ENCODE results near the gene ANKIB1.

DNA sequence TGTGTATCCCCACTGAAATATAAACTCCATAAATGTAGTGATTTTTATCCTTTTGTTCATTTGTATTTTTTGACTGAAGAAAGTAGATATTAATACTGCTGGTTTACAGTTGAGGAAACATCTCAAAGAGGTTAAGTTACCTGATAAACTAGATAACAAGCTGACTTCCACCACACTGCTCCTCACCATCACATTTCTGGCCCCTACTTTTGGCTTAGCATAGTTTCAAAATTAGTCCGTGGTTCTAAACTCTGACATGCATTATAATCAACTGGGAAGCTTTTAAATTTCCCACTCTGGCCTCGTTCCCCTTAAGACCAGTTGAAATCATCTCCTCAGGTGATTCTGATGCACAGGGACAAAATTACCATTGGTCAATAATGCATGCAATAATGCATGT is 43.5 kb downstream of the ANKIB1 start:
- TF ChIP-seq, protein P1, sequence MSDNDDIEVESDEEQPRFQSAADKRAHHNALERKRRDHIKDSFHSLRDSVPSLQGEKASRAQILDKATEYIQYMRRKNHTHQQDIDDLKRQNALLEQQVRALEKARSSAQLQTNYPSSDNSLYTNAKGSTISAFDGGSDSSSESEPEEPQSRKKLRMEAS (IDR thresholded peaks at IDR 0.05): no peak
- TF ChIP-seq, protein P2, sequence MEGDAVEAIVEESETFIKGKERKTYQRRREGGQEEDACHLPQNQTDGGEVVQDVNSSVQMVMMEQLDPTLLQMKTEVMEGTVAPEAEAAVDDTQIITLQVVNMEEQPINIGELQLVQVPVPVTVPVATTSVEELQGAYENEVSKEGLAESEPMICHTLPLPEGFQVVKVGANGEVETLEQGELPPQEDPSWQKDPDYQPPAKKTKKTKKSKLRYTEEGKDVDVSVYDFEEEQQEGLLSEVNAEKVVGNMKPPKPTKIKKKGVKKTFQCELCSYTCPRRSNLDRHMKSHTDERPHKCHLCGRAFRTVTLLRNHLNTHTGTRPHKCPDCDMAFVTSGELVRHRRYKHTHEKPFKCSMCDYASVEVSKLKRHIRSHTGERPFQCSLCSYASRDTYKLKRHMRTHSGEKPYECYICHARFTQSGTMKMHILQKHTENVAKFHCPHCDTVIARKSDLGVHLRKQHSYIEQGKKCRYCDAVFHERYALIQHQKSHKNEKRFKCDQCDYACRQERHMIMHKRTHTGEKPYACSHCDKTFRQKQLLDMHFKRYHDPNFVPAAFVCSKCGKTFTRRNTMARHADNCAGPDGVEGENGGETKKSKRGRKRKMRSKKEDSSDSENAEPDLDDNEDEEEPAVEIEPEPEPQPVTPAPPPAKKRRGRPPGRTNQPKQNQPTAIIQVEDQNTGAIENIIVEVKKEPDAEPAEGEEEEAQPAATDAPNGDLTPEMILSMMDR (IDR thresholded peaks at IDR 0.05; ENCODE audit: low read depth, low read length, missing input control): no peak
- TF ChIP-seq TAF1 (conservative IDR thresholded peaks at IDR 0.05) (no peak), EGR1 (IDR thresholded peaks at IDR 0.05; ENCODE audit: low read depth in 2 of 2) (no peak), SP1 (IDR thresholded peaks at IDR 0.05) (no peak), FOXA2 (IDR thresholded peaks at IDR 0.05) (no peak)
